Activated CD4-positive, alpha-beta T cell treated with anti-CD3 and anti-CD28 coated beads, Interleukin-2, amount 50 U/mL, for 1 hour (primary cell): ENCODE measurements around the gene MICU2.
A peak's percentile ranks its signal among the peaks of the same experiment; 100 is the strongest.

Source experiments
- DNase-seq: peaks from one replicate; pipeline ENCODE4 v3.0.0-alpha.2; 2020

The MICU2 gene

DNA sequence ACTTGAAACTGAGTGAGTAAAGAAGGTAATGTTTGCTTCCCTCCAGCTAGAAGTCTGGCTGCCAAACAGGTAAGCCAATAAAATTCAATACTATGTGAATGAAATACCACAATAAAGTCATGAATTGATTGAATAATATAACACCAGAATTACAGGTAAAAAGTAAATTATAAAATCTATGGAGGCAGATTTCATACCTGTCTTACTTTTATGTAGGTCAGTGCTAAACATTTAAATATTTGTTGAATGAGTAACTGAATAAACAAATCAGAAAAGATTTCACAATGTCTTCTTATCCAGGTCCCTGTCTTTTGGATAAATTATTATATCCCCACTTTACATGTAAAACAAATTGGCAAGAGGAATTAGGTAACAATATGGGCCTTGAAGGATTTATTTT, 62.7 kb downstream of the MICU2 start:
- DNase-seq: no peak

DNA sequence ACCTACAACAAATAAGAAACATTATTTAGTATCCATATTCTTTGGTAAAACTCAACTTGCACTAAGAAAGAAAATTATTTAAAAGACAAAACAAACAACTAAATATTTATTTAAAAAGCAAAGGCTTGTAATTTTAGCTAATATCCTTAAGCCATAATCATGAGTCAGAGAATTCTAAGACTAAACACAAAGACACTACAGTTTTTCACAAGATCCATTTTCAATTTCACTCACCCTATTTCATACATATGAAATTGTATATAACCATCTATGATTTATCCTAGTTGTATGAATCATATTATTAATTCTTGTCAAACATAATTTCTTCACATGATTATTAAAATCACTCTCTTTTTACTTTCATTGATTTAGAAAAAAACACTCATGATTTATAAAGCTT, 64.3 kb downstream of the MICU2 start:
- DNase-seq: no peak

DNA sequence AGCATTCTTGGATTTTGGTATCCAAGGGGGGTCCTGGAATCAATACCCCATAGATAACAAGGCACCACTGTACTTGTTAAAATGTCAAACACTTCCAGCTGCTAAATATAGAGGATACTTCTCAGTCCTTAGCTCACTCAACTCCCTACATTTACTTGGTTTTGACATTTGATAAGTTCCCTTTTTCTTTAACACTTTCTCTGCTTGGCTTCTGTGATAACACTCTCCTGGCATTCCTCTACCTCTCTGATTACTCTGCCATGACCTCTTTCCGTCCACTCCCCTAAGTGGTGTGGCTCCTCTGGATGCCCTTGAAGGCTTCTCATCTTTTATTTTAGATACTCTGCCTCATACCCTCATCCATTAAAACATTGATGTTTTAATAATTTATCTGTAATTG, 65.2 kb downstream of the MICU2 start:
- no peak for DNase-seq

DNA sequence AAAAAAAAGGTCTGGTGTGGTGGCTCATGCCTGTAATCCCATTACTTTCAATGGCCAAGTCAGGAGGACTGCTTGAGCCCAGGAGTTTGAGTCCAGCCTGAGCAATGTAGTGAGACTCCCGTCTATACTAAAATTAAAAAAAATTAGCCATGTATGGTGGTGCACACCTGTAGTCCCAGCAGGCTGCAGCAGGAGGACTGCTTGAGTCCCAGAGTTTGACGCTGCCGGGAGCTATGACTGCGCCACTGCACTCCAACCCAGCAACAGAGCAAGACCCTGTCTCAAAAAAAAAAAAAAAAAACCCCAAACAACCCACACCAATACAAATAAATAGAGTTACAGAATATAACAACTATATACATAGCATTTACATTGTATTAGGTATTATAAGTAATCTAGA, 65.7 kb downstream of the MICU2 start:
- DNase-seq: no peak

DNA sequence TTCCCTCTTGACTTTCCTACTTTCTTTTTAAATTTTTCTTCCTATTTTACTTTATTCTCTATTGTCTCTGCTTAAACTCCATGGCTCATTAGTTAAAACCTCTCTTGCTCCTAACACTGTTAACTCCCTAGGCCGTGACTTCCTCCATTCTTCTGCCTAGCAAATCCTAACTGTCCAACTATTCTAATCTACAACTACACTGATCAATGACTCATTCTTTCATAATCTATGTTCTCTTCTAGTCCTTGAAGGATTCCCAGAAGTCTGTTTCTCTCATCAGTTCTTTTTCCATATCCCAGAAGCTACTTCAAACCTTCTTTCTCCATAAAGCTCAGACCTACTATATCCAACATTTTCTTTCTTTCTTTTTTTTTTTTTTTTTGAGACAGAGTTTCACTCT, 66.9 kb downstream of the MICU2 start:
- DNase-seq: no peak

DNA sequence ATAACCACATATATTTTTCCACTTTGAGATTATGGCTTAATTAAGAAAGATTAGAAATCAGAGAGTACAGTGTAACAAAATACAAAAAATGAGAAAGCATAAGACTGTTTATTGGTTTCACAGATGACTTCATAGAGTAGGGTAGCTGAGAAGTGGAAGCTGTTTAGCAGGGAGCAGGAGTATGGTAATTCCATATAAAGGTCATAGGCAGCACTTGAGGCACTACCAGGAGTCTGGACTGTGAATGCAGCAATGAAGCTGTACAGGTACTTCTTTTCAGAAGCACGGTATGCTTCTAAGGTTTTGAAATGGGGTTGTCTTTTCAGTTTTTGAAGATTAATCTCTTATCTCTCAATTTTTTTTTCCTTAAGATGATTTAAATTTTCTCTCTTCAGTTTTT, 69.2 kb downstream of the MICU2 start:
- no peak for DNase-seq

DNA sequence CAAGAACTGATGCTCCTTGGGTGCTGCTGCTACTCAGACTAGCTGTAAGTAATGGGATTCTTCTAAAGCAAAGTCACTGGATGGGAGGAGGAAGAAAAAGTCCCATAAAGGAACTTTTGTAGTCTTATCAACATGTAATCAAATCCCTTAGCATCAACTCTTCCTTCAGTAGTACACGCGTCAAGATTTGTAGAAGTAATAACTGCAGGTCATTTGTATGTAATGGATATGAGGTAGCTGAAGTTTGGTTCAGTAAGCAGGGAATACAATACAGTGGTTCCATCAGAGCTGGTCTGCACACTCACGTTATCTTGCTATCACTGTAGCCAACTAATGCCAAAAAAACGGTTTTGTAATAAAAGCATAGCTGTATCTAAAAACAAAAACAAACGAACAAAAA, 72.5 kb downstream of the MICU2 start:
- DNase-seq: no peak

DNA sequence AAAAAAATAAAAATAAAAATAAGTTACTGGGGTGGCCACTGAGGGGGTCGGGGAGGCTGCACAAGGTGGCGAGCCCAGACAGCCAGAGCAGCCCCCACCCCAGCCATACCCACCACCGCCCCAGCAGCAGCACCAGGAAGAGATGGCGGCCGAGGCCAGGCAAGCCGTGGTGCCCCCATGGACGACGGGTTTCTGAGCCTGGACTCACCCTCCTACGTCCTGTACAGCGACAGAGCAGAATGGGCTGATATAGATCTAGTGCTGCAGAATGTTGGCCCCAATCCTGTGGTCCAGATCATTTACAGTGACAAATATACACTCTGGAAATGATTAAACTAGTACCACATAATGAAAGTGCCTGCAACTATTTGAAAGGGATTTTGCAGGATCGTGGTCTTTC, 73.3 kb downstream of the MICU2 start:
- no peak for DNase-seq

DNA sequence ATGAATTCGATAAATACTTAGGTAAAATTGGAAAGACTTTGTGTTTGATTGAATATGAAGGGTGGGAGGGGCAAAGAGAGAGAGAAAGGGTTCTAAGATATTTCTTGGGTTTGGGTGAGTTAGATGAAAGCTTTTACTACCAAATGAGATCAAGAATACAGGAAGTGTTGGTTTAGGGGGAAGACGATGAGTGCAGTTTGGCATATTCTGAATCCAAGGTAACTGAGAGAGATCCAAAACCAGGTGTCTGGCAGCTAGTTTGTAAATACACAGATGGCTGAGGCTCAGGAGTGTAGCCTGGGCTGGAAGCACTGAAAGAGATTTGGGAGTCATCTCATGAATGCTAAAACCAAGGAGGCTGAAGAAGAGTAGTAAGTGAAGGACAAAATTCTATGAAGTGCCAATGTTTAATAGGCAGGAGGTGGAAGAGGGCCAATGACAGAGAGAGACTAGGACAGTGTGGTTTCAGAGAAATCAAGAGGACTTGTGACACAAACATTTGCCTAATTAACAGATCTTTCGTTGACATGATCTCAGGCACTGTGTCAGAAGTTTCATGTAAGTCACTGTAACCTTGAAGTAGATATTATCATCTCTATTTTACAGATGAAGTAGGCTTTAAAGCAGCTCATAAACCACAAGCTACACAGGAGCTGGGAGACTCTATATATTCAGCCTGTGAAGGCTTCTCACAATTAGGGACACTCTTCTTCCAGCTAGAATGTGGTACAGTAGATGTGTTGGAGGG, 74.7 kb downstream of the MICU2 start:
- no peak for DNase-seq

DNA sequence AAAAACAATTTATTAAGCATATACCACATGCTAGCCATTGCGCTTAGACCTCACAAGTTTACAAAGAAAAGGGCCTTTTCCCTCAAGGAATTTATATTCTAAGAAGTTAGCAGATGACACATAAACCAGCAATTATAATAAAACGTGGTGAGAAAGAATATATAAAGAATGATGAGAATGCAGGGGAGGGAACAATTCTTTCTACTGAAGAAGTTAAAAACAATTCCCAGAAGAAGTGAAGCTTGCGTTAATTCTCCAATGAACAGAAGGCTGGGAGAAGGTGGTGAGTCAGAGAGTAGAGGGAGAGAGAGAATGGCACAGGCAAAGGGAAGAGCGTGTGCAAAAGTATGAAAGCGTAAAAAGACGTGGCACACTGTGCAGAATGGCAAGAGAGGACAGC, 75.4 kb downstream of the MICU2 start:
- no peak for DNase-seq

DNA sequence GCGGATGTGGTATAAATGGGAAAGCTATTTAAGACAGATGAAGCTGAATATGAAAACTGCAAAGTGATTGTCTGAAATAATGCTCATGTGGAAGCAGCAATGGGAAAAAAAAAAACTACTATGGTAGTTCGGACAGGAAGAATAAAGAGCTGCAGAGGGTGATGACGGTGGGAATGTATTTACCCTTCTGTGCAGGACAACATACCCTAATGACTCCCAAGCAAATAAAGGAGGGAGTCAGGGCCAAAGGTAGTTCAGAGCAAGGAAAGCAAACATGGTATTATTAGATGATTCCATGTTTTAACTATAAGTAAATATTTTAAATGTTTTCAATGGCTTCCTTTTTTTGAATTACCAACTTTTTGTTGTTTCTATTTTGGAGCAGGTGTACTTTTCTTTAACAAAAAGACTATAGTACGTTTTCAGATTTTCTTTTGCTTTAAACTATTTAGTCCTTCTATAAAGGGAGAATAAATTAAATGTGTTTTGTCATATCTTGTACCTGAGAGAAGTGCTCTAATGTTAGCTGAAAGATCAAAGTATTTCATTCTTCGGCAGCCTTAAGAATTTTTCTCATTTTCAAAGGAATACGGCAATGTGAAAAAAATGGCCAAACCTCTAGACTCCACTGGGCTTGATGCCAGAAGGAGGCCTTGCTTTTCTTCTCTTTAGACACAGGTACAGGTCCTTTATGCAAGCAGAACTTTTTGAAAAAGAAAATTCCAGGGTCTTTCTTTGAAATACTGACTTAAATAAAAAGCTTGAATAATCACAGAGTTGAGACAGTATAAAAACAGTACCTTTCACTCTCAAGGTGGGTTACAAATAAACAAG, 77.0 kb downstream of the MICU2 start:
- DNase-seq: no peak

DNA sequence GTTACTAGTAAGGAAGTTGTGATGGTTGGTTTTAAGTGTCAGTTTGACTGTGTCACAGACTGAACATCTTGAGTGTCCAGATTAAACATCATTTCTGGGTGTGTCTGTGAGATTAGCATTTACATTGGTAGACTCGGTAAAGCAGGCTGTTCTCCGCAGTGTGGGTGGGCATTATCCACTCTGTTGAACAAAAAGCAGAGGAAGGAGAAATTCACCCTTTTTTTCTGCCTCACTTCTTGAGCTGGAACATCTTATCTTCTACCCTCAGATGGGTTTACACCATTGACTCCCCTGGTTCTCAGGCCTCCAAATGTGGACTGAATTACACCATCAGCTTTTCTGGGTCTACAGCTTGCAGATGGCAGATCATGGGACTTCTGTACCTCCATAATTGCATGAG, 81.1 kb downstream of the MICU2 start:
- no peak for DNase-seq

DNA sequence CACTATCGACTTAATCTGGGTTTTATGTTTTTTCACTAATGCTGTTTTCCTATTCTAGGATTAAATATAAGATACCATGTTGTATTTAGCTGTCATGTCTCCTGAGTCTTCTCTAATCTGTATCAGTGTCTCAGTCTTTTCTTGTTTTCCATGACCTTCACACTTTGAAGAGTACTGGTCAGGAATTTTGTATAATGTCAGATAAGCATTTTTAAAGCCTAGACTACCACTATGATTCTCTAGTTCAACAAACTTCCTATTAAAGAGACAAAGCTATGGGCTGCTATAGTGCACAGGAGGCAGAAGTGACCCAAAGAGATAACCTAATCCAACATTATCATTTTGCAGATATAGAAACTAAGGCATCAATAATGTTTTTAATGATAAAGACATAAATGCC, 81.8 kb downstream of the MICU2 start:
- DNase-seq: no peak

DNA sequence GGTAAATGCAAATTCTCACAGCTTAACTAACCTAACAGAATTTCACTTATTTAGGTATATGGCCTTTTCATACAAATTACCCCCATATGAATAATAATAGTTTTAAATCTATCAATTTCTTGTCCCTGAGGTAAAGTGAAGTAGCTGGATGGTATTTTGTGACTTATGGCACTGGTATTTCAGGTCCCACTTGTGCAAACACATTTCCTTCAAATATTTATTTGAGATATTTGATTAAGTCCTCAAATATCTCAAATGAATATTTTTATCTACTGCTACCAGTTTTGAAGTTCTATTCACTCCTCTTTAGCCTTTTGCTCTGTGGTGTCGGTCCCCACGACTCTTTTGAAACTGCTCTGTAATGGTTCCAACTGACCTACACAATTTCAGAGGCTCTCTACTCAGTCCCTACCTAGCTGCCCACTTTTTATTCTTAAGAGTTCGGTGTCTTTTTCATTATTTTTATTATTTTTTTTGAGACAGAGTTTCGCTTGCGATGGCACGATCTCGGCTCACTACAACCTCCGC, 85.3 kb downstream of the MICU2 start:
- DNase-seq: no peak

DNA sequence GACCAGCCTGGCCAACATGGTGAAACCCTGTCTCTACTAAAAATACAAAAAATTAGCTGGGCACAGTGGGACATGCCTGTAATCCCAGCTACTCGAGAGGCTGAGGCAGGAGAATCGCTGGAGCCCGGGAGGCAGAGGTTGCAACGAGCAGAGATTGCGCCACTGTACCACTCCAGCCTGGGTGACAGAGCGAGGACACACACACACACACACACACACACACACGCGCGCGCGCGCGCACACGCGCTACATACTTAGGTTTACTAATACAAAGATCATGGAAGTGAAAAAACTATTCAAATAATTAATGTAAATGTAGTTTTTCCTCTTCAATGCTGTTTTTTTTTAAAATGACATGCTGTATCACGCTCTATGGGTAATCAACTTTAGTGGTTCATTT, 86.4 kb downstream of the MICU2 start:
- no peak for DNase-seq

DNA sequence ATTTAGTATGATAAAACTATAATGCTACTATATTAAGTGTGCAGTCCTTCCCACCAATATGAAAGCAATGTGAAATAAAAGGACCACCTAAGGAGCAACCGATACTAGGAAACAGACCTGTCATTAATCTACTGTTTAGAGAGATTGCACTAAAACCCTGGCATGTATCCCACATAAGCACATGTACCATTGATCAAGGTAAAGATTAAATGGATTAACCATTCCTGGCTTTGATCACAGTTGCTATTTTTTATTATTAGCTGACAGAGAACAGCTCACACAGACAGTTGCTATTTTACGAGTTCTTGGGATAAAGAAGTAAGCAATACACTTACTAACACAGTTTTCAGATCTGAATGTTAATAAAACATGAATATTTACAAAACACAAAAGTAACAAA, 87.2 kb downstream of the MICU2 start:
- DNase-seq: no peak

DNA sequence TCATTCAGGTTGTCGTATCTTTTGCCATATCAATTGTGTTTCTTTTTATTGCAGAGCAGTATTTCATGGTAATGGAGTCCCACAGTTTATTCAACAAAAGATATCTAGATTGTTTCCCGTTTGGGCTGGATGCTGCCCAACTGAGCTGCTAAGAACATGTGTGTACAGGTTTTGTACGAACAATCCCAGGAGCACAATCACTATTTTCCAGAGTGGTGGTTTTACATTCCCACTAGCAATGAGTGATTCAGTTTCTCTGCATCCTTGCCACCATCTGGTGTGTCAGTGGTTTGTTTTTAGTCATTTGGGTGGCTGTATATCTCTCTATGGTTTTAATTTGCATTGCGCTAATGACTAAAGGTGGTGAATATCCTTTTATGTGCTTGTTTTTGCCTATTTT, 92.1 kb downstream of the MICU2 start:
- no peak for DNase-seq

DNA sequence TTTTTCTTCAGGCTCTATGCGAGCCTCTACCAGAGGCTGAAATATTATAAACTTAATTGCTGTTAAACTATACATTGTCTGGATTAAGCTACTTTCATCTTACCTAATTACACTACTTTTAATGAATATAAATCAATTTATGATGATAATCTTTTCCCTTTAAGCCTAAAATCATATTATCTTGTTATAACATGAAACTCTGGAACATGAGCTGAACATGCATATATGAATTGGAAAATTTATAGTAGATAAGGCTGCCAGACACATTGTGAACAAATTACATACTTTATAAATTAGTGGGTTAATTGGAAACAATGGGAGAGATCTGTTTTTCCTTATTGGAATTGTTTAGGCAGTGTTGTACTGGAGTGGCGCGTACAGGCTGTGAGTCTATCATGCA, 99.6 kb downstream of the MICU2 start:
- DNase-seq: no peak

DNA sequence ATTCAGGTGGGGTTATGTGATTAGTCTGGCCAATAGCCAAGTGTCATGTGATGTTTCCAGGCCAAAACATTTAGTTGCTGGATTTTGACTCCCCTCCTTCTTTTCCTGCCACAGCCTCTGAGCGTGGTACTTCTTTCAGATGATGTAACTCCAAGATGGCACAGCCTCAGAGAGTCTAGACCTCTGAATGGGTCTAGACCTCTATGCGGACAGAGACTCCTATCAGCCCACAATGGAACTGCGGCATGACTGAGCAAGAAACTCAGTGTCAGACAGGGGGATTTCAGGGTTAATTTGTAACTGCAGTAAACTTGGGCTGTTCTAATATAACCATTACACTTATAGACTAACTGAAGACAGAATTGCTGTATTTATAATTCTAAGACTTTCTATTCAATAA, 102.3 kb downstream of the MICU2 start:
- no peak for DNase-seq

DNA sequence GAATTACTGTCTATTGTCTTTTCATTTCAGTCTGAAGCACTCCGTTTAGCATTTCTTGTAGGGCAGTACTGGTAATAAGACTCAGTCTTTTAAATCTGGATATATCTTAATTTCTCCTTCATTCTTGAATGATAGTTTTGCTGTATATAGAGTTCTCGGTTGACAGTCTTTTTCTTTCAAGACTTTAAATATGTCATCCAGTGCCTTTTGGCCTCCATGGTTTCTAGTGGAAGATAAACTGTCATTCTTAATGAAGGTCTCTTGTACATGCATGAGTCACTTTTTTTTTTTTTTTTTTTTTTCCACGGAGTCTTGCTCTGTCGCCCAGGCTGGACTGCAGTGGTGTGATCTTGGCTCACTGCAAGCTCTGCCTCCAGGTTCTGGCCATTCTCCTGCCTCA, 117.6 kb downstream of the MICU2 start:
- DNase-seq: no peak

DNA sequence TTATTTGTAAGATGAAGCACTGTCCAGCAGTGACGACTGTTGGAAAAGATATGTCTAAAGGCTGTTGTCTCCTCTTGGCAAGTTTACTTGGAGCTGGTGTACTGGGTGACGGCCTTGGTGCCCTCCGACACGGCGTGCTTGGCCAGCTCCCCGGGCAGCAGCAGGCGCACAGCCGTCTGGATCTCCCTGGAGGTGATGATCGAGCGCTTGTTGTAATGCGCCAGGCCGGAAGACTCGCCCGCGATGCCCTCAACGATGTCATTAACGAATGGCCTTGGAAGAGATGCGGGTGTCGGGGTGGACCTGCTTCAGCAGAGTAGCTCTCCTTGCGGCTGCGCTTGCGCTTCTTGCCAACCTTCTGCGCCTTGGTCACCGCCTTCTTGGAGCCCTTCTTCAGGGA, 120.2 kb downstream of the MICU2 start:
- DNase-seq: no peak

DNA sequence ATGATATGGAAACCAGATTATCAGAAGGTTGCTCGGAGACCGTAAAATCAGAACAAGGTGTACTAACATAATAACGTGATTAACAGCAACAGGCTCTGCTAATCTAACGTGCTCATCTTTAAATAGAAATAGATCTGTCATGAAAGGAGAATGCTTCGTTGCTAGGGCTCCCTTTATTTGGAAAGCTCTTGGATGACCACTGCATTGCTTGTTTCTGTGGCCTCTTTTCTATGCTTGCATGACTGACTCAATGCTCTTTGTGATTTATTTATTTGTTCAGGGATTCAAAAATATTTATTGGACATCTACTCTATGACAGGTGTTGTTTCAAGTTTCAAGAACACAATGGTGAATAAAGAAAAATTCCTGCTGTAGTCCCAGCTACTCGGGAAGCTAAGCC, 122.6 kb downstream of the MICU2 start:
- no peak for DNase-seq

DNA sequence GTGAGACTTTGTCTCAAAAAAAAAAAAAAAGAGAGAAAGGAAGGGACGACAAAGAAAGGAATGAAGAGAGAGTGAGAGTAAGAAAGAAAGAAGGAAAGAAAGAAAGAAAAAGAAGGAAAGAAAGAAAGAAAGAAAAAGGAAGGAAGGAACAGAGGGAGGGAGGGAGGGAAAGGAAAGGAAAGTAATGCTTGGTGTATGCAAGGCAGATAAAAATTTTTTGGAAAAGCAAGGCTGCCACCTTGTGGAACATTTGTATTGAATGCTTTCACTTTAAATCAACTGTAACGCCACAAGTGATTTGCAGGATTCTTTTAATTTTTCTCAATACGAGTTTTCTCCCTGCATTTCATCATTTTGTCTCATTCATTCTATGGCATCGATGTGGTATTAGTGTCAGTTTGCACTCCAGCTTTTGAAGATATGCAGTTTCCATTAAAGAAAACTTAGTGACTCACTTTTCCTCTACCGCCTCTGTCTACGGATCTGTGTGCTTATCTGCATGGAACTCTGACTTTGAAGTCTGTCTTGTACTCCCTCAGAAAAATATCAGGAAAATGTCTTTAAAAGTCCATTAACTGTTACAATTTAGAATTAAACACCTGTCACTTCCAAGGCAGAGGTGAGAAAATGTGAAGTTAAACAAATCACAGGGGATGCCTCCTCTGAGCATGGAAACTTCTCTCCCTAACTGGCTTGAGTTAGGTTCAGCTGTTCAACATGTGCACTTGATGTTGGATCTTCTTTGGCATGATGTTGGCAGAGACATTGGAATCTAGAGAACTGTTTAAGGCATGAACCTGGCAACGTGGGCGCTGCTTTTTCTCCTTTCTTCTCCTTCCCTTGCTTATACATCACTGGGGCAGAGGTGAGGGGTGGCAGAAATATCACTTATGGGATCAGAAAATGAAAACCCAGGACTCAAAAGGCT, 124.8 kb downstream of the MICU2 start:
- peak; percentile 26 for DNase-seq
